K562 (cell line): ENCODE data around the gene SLC39A11. TPM values are rescaled to one million over a fixed set of nuclear protein-coding genes. Genes with fewer than 3 reads are reported as not detected.

ENCODE experiments used
- ATAC-seq: fragments of 200-7000 bp; cut with Tn5 transposase; 3 replicates; pipeline ENCODE4 v1.9.1; 2020; ENCODE audit warnings: moderate library complexity
- BruUV-seq: library from RNA; stranded (reverse); fragments of 400-500 nt; replicated peaks from 2 replicates; lab custom pipeline; 2021; lab: Mats Ljungman, UMichigan
- CTCF ChIA-PET: fragments of 300-600 bp; formaldehyde crosslinking; extraction: SDS; loops from one replicate; lab custom pipeline; 2021; ENCODE audit warnings: low intra/inter-chr PET ratio; lab: Yijun Ruan, JAX
- POLR2A ChIA-PET: fragments of 300-600, 350-650 bp; sonication (Branson Sonifier 250); formaldehyde crosslinking; extraction: SDS; loops from one replicate; lab custom pipeline; 2021; ENCODE audit warnings: antibody characterized with exemption, inconsistent platforms; lab: Yijun Ruan, JAX
- DNase-seq, 4 experiments: peaks; one replicate each; pipeline versions ENCODE4 v3.0.0 to v3.0.0-alpha.2; 2011 to 2018; ENCODE audit warnings: low spot score in 3 of 4, mixed read lengths in 3 of 4; ENCODE audit errors: extremely low read depth in 1 of 4
- FAIRE-seq: peaks from 2 replicates; lab custom pipeline; 2011; peaks lifted over from hg19 to GRCh38; lab: Jason Lieb, UNC
- H2AFZ ChIP-seq: 2 replicates; pipeline ENCODE4 v1.6.0; 2011; ENCODE audit warnings: low read depth, low read length, control low read depth, inconsistent platforms
- H3K27ac ChIP-seq: fragments of 200-600 bp; 3 replicates; pipeline ENCODE4 v1.8.0; 2011; ENCODE audit warnings: low read depth, mild to moderate bottlenecking, control low read depth, inconsistent platforms, low read length, moderate library complexity, mixed read lengths; ENCODE audit errors: extremely low read depth
- H3K27me3 ChIP-seq, 2 experiments: fragments of 300-600 bp in 1 of 2; 2 replicates in 1 of 2; 3 replicates in 1 of 2; pipeline versions ENCODE4 v1.6.0 to v1.8.0; 2011; ENCODE audit warnings: inconsistent platforms in 2 of 2, low read length in 2 of 2, mild to moderate bottlenecking in 1 of 2, mixed read lengths in 1 of 2, moderate library complexity in 1 of 2; ENCODE audit not compliant: control insufficient read depth in 2 of 2, insufficient read depth in 2 of 2
- H3K36me3 ChIP-seq: fragments of 300-600 bp; 3 replicates; pipeline ENCODE4 v1.8.0; 2011; ENCODE audit warnings: mild to moderate bottlenecking, low read length, inconsistent platforms; ENCODE audit not compliant: control insufficient read depth, insufficient read depth
- H3K4me1 ChIP-seq, 2 experiments: fragments of 200-600 bp in 1 of 2; replicated peaks in 1 of 2; 2 replicates in 1 of 2; 3 replicates in 1 of 2; pipeline versions ENCODE4 v1.5.1 to v1.8.0; 2011; ENCODE audit warnings: inconsistent platforms in 2 of 2, low read length in 2 of 2, mild to moderate bottlenecking in 1 of 2, mixed read lengths in 1 of 2, moderate library complexity in 1 of 2; ENCODE audit not compliant: control insufficient read depth in 2 of 2, insufficient read depth in 2 of 2
- H3K4me2 ChIP-seq: 2 replicates; pipeline ENCODE4 v1.6.1; 2011; ENCODE audit warnings: low read length, control low read depth, inconsistent platforms, mixed read lengths; ENCODE audit not compliant: insufficient read depth
- H3K4me3 ChIP-seq: fragments of 200-600 bp; sonication (generic), shearing (Covaris generic); 2 replicates; pipeline ENCODE4 v1.5.1; 2016; ENCODE audit warnings: control low read depth, inconsistent platforms
- H3K79me2 ChIP-seq: fragments of 200-600 bp; 3 replicates; pipeline ENCODE4 v1.8.0; 2011; ENCODE audit warnings: low read length, inconsistent platforms; ENCODE audit not compliant: control insufficient read depth, insufficient read depth
- H3K9ac ChIP-seq, 2 experiments: 2 replicates each; pipeline versions ENCODE4 v1.6.0 to v1.6.1; 2011; ENCODE audit warnings: low read depth in 2 of 2, low read length in 2 of 2, control low read depth in 1 of 2, inconsistent platforms in 1 of 2, mild to moderate bottlenecking in 1 of 2, mixed read lengths in 1 of 2; ENCODE audit not compliant: insufficient read depth in 1 of 2
- H3K9me1 ChIP-seq: one replicate; pipeline ENCODE4 v1.6.0; 2011; ENCODE audit warnings: inconsistent platforms, mild to moderate bottlenecking, low read length, moderate library complexity; ENCODE audit not compliant: control insufficient read depth, insufficient read depth
- H3K9me3 ChIP-seq: replicated peaks from 2 replicates; pipeline ENCODE4 v1.5.1; 2011; ENCODE audit warnings: low read depth, low read length, inconsistent platforms; ENCODE audit not compliant: control insufficient read depth, insufficient read depth
- H4K20me1 ChIP-seq: replicated peaks from 2 replicates; pipeline ENCODE4 v1.6.1; 2011; ENCODE audit warnings: low read length, inconsistent platforms, mixed read lengths; ENCODE audit not compliant: control insufficient read depth, insufficient read depth
- BRD4 ChIP-seq: fragments of 200-600 bp; sonication (generic); IDR thresholded peaks from 2 replicates; pipeline ENCODE4 v1.6.1; 2017; ENCODE audit warnings: inconsistent platforms
- L3MBTL2 ChIP-seq: fragments of 450-650 bp; IDR thresholded peaks from 2 replicates; pipeline ENCODE4 v1.6.1; 2016; ENCODE audit warnings: mild to moderate bottlenecking, moderate library complexity
- NCOA6 ChIP-seq: fragments of 450-650 bp; IDR thresholded peaks from 2 replicates; pipeline ENCODE4 v1.6.1; 2017; ENCODE audit warnings: mild to moderate bottlenecking
- RFX5 ChIP-seq: IDR thresholded peaks from 2 replicates; pipeline ENCODE4 v1.6.1; 2011; ENCODE audit warnings: low read depth, mild to moderate bottlenecking, improper control_type of control experiment, low read length
- TAF9B ChIP-seq: fragments of 450-650 bp; IDR thresholded peaks from 2 replicates; pipeline ENCODE4 v1.6.1; 2018; ENCODE audit warnings: mild to moderate bottlenecking; ENCODE audit not compliant: partially characterized antibody
- ZNF134 ChIP-seq: fragments of 250-450 bp; sonication (Bioruptor Pico); conservative IDR thresholded peaks from 2 replicates; pipeline ENCODE4 v1.4.0; 2020
- ZNF274 ChIP-seq: IDR thresholded peaks from 2 replicates; pipeline ENCODE4 v1.6.1; 2011; ENCODE audit warnings: low read depth, mild to moderate bottlenecking, low read length, moderate library complexity, borderline replicate concordance
- ZNF644 ChIP-seq: fragments of 200-800 bp; sonication (Bioruptor generic); IDR thresholded peaks from 2 replicates; pipeline ENCODE4 v1.6.1; 2016; ENCODE audit warnings: low read depth, missing genetic modification characterization, missing compliant biosample characterization
- ZNF717 ChIP-seq: fragments of 250-450 bp; sonication (Bioruptor Pico); IDR thresholded peaks from 2 replicates; pipeline ENCODE4 v1.5.0; 2021
- ZNF79 ChIP-seq: fragments of 250-450 bp; sonication (Bioruptor Pico); IDR thresholded peaks from 2 replicates; pipeline ENCODE4 v1.4.0; 2020; ENCODE audit warnings: low read depth, mild to moderate bottlenecking, moderate library complexity
- WGBS: fragments of 100-300 bp; shearing (Covaris generic); methylation state at CpG from one replicate; pipeline ENCODE4 v1.1.6; 2016; ENCODE audit warnings: low coverage, mixed read lengths; ENCODE audit not compliant: insufficient coverage; ENCODE audit errors: missing lambda C conversion rate; 5-methylcytosine and 5-hydroxymethylcytosine counted together
- in situ Hi-C: fragments of 300-500 bp; cut with MboI; formaldehyde crosslinking; loops from 4 replicates; pipeline ENCODE4 v1.15.0; 2018; ENCODE audit warnings: inconsistent platforms, mixed read lengths
- intact Hi-C: fragments of 100-400 bp; cut with micrococcal nuclease; formaldehyde crosslinking; loops from 2 replicates; pipeline ENCODE4 v1.14.2; 2022
- polyA plus RNA-seq, 8 experiments: library from polyadenylated mRNA; depleted of rRNA in 4 of 8; stranded (reverse) in 5 of 8; unstranded in 3 of 8; fragments of >200 nt; fragmentation: Nextera tagmentation in 2 of 8; fragmentation: Illumina TruSeq in 1 of 8; extraction: Ambion mirVana in 2 of 8; extraction: Trizol in 1 of 8; gene quantifications; 2 replicates each; pipeline versions ENCODE4 v1.2.1 to v1.2.3, GENCODE V29; 2011 to 2014; ENCODE audit warnings: inconsistent platforms in 1 of 8, missing spikeins in 1 of 8
- total RNA-seq, 7 experiments: library from RNA; depleted of rRNA in 6 of 7; stranded (reverse); fragments of >200 nt in 6 of 7; fragmentation: Illumina TruSeq in 2 of 7; extraction: Trizol in 2 of 7; gene quantifications; 2 replicates each; pipeline versions ENCODE4 v1.2.1 to v1.2.3, GENCODE V29; 2011 to 2021; ENCODE audit warnings: low replicate concordance in 1 of 7
- TF ChIP-seq, protein P1 (sequence below), 2 experiments: fragments of 450-650 bp; formaldehyde crosslinking in 1 of 2; IDR thresholded peaks; 2 replicates each; pipeline versions ENCODE4 v1.4.0 to v1.6.1; 2014 to 2020; ENCODE audit warnings: mild to moderate bottlenecking in 2 of 2, borderline replicate concordance in 1 of 2, low read depth in 1 of 2
- TF ChIP-seq, protein P2 (sequence below): fragments of 250-450 bp; sonication (Bioruptor Pico); IDR thresholded peaks from 2 replicates; pipeline ENCODE4 v1.4.0; 2020; ENCODE audit warnings: mild to moderate bottlenecking, moderate library complexity

Gene SLC39A11
- total and polyA plus RNA-seq, 9 of the 15 experiments (the other 6 are each of a cell fraction or from before 2014, with no cell fraction given) = 10.5 to 26.4 (median 13.4) TPM

DNA sequence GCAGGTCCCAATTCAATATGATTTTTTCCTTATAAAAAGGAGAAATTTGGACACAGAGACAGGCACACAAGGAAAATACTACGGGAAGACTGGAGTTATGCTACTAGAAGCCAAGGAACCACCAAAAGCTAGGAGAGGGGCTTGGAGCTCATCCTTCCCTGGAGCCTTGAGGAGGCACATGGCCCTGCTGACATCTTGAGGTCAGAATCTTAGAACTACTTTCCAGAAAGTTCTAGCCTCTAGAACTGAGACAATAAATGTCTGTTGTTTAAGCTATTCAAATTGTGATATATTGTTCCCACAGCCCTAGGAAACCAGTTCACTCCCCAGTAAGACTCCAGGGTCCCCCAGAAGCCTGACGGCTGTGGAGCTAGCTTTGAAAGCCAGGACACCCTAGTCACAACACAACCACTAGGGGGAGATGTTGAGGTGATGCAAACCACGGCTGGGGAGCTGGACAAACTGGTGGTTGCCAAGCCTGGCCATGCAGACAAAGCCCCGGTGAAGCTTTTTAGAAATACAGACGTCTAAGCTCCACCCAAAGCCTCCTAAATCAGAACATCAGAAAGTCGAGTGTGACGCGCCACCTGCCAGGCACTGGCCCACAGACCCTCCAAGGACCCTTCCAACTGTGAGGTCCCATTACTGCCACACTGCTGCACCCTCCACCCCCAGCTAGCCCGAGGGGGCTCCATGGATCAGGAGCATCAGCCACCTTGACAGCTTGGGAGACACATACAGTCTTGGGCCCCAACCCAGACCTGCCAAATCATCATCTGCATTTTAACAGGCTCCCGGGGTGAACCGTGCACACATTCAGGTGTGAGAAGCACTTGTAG is 106.4 kb downstream of the SLC39A11 start:
- Histone ChIP-seq H3K27ac (no peak overlapping the region), H3K79me2 (no peaks in the 10 kb centered on the region), H3K4me1 (peaks cover 0 to 7% of the 10 kb centered on the region in 2 experiments; a peak in 2 of 5 replicates), H3K9me1 (no peaks in the 10 kb centered on the region), H3K4me2 (no peak overlapping the region), H4K20me1 (no peaks in the 10 kb centered on the region), H2AFZ (peak overlapping the region; percentile 46; the same call in 1 of the 2 replicates), H3K36me3 (no peaks in the 10 kb centered on the region), H3K27me3 (no peaks in the 10 kb centered on the region), H3K9me3 (no peaks in the 10 kb centered on the region), H3K4me3 (no peak overlapping the region), H3K9ac (peak overlapping the region in 1 of 2 experiments; percentile 55; a peak in 1 of 4 replicates)
- in situ Hi-C loops = loop anchor here (10.0 kb wide), 1 partner anchor 261 kb away; no protein-coding TSS in a partner anchor
- intact Hi-C loops = loop anchor here (1.0 to 10.0 kb wide), 3 partner anchors 109 to 259 kb away; partner anchors contain the start of gene SLC39A11
- ChIA-PET POLR2A (interaction anchor here (0.7 to 1.9 kb wide), 3 partner anchors 10 to 1497 kb away, joined by 3 to 5 read pairs (median 3); no protein-coding TSS in a partner anchor), CTCF (no interaction called here)
- WGBS = 37% methylated on average over 11 of the region's 11 CpGs
- DNase-seq (peak; percentile 82 to 85 (median 84)), ATAC-seq (peak; percentile 99), FAIRE-seq (peak; percentile 89)
- no TSS peak for BruUV-seq
- TF ChIP-seq, protein P1, sequence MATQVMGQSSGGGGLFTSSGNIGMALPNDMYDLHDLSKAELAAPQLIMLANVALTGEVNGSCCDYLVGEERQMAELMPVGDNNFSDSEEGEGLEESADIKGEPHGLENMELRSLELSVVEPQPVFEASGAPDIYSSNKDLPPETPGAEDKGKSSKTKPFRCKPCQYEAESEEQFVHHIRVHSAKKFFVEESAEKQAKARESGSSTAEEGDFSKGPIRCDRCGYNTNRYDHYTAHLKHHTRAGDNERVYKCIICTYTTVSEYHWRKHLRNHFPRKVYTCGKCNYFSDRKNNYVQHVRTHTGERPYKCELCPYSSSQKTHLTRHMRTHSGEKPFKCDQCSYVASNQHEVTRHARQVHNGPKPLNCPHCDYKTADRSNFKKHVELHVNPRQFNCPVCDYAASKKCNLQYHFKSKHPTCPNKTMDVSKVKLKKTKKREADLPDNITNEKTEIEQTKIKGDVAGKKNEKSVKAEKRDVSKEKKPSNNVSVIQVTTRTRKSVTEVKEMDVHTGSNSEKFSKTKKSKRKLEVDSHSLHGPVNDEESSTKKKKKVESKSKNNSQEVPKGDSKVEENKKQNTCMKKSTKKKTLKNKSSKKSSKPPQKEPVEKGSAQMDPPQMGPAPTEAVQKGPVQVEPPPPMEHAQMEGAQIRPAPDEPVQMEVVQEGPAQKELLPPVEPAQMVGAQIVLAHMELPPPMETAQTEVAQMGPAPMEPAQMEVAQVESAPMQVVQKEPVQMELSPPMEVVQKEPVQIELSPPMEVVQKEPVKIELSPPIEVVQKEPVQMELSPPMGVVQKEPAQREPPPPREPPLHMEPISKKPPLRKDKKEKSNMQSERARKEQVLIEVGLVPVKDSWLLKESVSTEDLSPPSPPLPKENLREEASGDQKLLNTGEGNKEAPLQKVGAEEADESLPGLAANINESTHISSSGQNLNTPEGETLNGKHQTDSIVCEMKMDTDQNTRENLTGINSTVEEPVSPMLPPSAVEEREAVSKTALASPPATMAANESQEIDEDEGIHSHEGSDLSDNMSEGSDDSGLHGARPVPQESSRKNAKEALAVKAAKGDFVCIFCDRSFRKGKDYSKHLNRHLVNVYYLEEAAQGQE (IDR thresholded peaks at IDR 0.05; ENCODE audit: borderline replicate concordance) = peak; percentile 71
- TF ChIP-seq, protein P1 (CRISPR knock-in tag; IDR thresholded peaks at IDR 0.05; ENCODE audit: low read depth) = no peak
- TF ChIP-seq NCOA6 (no peak), TAF9B (no peak), RFX5 (no peak), ZNF717 (CRISPR knock-in tag) (no peak), ZNF134 (CRISPR knock-in tag) (no peak), ZNF644 (no peak), ZNF274 (no peak), ZNF79 (CRISPR knock-in tag) (no peak), BRD4 (no peak), L3MBTL2 (peak; percentile 41; the same call in 1 of the 2 replicates)
- TF ChIP-seq, protein P2, sequence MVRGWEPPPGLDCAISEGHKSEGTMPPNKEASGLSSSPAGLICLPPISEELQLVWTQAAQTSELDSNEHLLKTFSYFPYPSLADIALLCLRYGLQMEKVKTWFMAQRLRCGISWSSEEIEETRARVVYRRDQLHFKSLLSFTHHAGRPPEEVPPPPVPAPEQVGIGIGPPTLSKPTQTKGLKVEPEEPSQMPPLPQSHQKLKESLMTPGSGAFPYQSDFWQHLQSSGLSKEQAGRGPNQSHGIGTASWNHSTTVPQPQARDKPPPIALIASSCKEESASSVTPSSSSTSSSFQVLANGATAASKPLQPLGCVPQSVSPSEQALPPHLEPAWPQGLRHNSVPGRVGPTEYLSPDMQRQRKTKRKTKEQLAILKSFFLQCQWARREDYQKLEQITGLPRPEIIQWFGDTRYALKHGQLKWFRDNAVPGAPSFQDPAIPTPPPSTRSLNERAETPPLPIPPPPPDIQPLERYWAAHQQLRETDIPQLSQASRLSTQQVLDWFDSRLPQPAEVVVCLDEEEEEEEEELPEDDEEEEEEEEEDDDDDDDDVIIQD (CRISPR knock-in tag) = no peak
